CD4-positive, alpha-beta T cell treated with Interleukin-17A for 4 hours (primary cell): ENCODE measurements around the gene BSN.

Experiments
- DNase-seq: peaks from one replicate; pipeline ENCODE4 v3.0.0-alpha.2; 2020; ENCODE audit warnings: mixed read lengths

Gene BSN

GRCh38 chr3:49700453-49701128, 146.3 kb downstream of the BSN start:
- DNase-seq: no peak

GRCh38 chr3:49701388-49702077, 147.3 kb downstream of the BSN start:
- no peak for DNase-seq

- no peak for DNase-seq
Measured at GRCh38 chr3:49702672-49703071, 148.4 kb downstream of the BSN start.

GRCh38 chr3:49703443-49703927, 149.2 kb downstream of the BSN start:
- peak; percentile 73 for DNase-seq

GRCh38 chr3:49703956-49704355, 149.7 kb downstream of the BSN start:
- DNase-seq: no peak

- DNase-seq: no peak
Measured at GRCh38 chr3:49704629-49705028, 150.4 kb downstream of the BSN start.

- no peak for DNase-seq
Measured at GRCh38 chr3:49705390-49705960, 151.2 kb downstream of the BSN start.

GRCh38 chr3:49706456-49707112, 152.3 kb downstream of the BSN start:
- DNase-seq: no peak

- no peak for DNase-seq
Measured at GRCh38 chr3:49707113-49707480, 152.8 kb downstream of the BSN start.

- no peak for DNase-seq
Measured at GRCh38 chr3:49709852-49710251, 155.6 kb downstream of the BSN start.

- no peak for DNase-seq
Measured at GRCh38 chr3:49711489-49711888, 157.2 kb downstream of the BSN start.

GRCh38 chr3:49712166-49712565, 157.9 kb downstream of the BSN start:
- no peak for DNase-seq

GRCh38 chr3:49712631-49713317, 158.5 kb downstream of the BSN start:
- DNase-seq: no peak

GRCh38 chr3:49713336-49714105, 159.2 kb downstream of the BSN start:
- no peak for DNase-seq

GRCh38 chr3:49714728-49715550, 160.7 kb downstream of the BSN start:
- no peak for DNase-seq

- DNase-seq: no peak
Measured at GRCh38 chr3:49715611-49716121, 161.4 kb downstream of the BSN start.

GRCh38 chr3:49716169-49716568, 161.9 kb downstream of the BSN start:
- no peak for DNase-seq

GRCh38 chr3:49716691-49717210, 162.5 kb downstream of the BSN start:
- no peak for DNase-seq

- DNase-seq: no peak
Measured at GRCh38 chr3:49717211-49717958, 163.1 kb downstream of the BSN start.
